MG63 (cell line): ENCODE data around the gene ARID1B. TPM values are rescaled to one million over a fixed set of nuclear protein-coding genes. Genes with fewer than 3 reads are reported as not detected.

ENCODE experiments used
- DNase-seq: peaks from one replicate; pipeline ENCODE4 v3.0.0-alpha.2; 2020
- H3K27me3 ChIP-seq: fragments of 250-450 bp; sonication (Bioruptor Pico); 2 replicates; pipeline ENCODE4 v1.5.1; 2020; ENCODE audit warnings: mild to moderate bottlenecking, moderate library complexity
- H3K36me3 ChIP-seq: fragments of 250-450 bp; sonication (Bioruptor Pico); 2 replicates; pipeline ENCODE4 v1.5.1; 2020; ENCODE audit warnings: mild to moderate bottlenecking, moderate library complexity
- H3K4me3 ChIP-seq: fragments of 250-450 bp; sonication (Bioruptor Pico); 2 replicates; pipeline ENCODE4 v1.5.1; 2020; ENCODE audit warnings: mild to moderate bottlenecking, moderate library complexity
- H3K9me3 ChIP-seq: fragments of 250-450 bp; sonication (Bioruptor Pico); 2 replicates; pipeline ENCODE4 v1.5.1; 2020; ENCODE audit warnings: mild to moderate bottlenecking, moderate library complexity
- total RNA-seq: library from RNA; depleted of rRNA; stranded (reverse); fragments of >200 nt; shearing (Covaris generic); gene quantifications from 2 replicates; pipeline ENCODE4 v1.2.3, GENCODE V29; 2014; ENCODE audit warnings: low replicate concordance

Gene ARID1B
- total RNA-seq, 1 experiment from 2014 or later: 9.9 TPM

GRCh38 chr6:156828280-156828703 lies 51.1 kb downstream of the ARID1B start:
- peak; percentile 74 for DNase-seq
- Histone ChIP-seq H3K36me3 (peaks cover 7% of the 10 kb centered on the region), H3K9me3 (no peaks in the 10 kb centered on the region), H3K27me3 (no peaks in the 10 kb centered on the region), H3K4me3 (no peak overlapping the region)

- DNase-seq: no peak
Observed at GRCh38 chr6:156830126-156830525, 52.9 kb downstream of the ARID1B start.

DNA sequence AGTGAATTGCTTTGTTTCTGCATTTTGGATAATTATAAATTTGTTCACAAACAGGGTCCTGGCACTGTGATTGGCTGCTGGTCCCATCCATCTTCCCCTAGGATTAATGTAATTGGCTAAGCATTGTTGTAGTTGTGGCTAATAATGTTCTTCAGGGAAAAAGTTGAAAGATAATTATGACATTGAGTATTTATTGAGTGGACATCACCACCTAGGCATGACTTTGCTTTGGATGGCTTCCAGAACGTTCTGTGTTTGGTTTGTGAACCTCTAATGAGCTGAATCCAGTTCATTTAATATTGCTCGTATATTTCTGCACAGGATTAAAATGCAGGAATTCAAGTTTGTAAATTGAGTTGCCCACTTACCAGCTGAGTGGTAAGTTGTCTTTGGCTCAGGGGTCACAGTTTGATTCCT lies 55.1 kb downstream of the ARID1B start:
- H3K27me3 ChIP-seq: no peaks in the 10 kb centered on the region
- DNase-seq: peak; percentile 49
- H3K4me3 ChIP-seq: no peak overlapping the region
- no peaks in the 10 kb centered on the region for H3K9me3 ChIP-seq
- peaks cover 7% of the 10 kb centered on the region for H3K36me3 ChIP-seq

More at GRCh38 chr6:156830126-156830525, 52.9 kb downstream of the ARID1B start:
- Histone ChIP-seq H3K36me3 (peaks cover 7% of the 10 kb centered on the region), H3K4me3 (no peak overlapping the region), H3K9me3 (no peaks in the 10 kb centered on the region), H3K27me3 (no peaks in the 10 kb centered on the region)

GRCh38 chr6:156832669-156833068 lies 55.5 kb downstream of the ARID1B start:
- DNase-seq: no peak
- H3K36me3 ChIP-seq: peaks cover 7% of the 10 kb centered on the region
- H3K4me3 ChIP-seq: no peak overlapping the region
- H3K27me3 ChIP-seq: no peaks in the 10 kb centered on the region
- no peaks in the 10 kb centered on the region for H3K9me3 ChIP-seq

DNA sequence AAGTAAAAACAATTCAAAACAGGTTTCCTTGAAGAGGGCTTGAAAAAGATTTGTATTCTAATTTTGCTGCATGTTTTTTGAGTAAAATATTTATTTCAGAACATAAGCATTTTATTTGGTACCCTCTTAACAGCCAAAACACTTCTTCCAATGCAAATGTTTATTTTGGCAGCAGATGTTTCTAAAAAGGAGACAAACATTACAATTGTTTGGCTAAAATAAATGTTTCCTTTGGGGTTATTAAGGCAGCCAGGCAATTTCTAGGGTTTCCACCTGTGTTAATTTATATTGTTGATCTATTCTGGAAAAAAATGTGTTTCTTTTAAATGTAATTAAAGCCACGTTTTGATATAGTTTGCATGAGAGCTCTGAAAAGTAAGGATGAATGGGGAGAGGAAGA lies 56.6 kb downstream of the ARID1B start:
- Histone ChIP-seq H3K4me3 (no peak overlapping the region), H3K9me3 (no peaks in the 10 kb centered on the region), H3K36me3 (peaks cover 7% of the 10 kb centered on the region), H3K27me3 (no peaks in the 10 kb centered on the region)
- no peak for DNase-seq

DNA sequence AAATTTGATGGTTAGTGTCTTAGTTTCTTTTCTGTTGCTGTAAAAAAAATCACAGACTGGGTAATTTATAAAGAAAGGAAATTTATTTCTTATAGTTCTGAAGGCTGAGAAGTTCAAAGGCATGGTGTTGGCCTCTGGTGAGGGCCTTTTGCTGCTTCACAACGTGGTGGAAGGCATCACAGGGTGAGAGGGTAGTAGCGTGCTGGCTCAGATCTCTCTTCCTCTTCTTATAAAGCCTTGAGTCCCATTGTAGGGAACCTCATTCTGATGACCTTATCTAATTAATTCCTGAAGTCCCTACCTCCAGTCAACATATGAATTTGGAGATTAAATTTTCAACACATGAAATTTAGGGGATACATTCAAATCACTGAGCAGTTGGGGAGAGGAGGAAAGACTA lies 62.0 kb downstream of the ARID1B start:
- H3K9me3 ChIP-seq: no peaks in the 10 kb centered on the region
- no peak for DNase-seq
- H3K27me3 ChIP-seq: no peaks in the 10 kb centered on the region
- no peak overlapping the region for H3K4me3 ChIP-seq
- no peaks in the 10 kb centered on the region; the same call in 1 of the 2 replicates for H3K36me3 ChIP-seq

GRCh38 chr6:156839591-156840001 lies 62.4 kb downstream of the ARID1B start:
- Histone ChIP-seq H3K4me3 (no peak overlapping the region), H3K36me3 (no peaks in the 10 kb centered on the region; the same call in 1 of the 2 replicates), H3K27me3 (no peaks in the 10 kb centered on the region), H3K9me3 (no peaks in the 10 kb centered on the region)
- DNase-seq: no peak

GRCh38 chr6:156840136-156840535 lies 63.0 kb downstream of the ARID1B start:
- H3K27me3 ChIP-seq: no peaks in the 10 kb centered on the region
- H3K9me3 ChIP-seq: no peaks in the 10 kb centered on the region
- H3K4me3 ChIP-seq: no peak overlapping the region
- no peaks in the 10 kb centered on the region; the same call in 1 of the 2 replicates for H3K36me3 ChIP-seq
- DNase-seq: no peak

DNA sequence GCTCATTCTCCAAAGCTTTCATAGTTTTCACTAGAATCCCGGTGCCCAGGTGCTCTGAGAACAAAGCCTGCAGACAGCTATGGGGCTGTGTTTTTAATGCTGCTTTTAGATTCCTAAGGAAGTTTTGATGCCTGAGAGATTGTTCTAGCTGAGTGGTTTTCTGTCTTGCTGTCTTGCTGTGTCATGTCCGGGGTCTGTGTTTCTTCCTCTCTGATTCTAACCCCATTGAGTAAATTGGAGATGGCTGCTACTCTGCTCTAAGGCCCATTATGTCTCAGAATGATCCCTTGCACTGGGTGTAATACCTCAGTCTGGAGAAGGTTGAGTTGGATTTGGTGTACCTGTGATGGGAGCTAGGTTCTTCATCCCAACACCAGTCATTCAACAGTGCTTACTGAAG lies 63.4 kb downstream of the ARID1B start:
- Histone ChIP-seq H3K27me3 (no peaks in the 10 kb centered on the region), H3K4me3 (no peak overlapping the region), H3K36me3 (no peaks in the 10 kb centered on the region; the same call in 1 of the 2 replicates), H3K9me3 (no peaks in the 10 kb centered on the region)
- no peak for DNase-seq

GRCh38 chr6:156841508-156841907 lies 64.3 kb downstream of the ARID1B start:
- Histone ChIP-seq H3K27me3 (no peaks in the 10 kb centered on the region), H3K36me3 (no peaks in the 10 kb centered on the region), H3K4me3 (no peak overlapping the region), H3K9me3 (no peaks in the 10 kb centered on the region)
- DNase-seq: no peak

- H3K27me3 ChIP-seq: no peaks in the 10 kb centered on the region
- no peaks in the 10 kb centered on the region for H3K9me3 ChIP-seq
- no peak for DNase-seq
- H3K36me3 ChIP-seq: no peaks in the 10 kb centered on the region
- no peak overlapping the region for H3K4me3 ChIP-seq
Observed at GRCh38 chr6:156842598-156843250, 65.5 kb downstream of the ARID1B start.

DNA sequence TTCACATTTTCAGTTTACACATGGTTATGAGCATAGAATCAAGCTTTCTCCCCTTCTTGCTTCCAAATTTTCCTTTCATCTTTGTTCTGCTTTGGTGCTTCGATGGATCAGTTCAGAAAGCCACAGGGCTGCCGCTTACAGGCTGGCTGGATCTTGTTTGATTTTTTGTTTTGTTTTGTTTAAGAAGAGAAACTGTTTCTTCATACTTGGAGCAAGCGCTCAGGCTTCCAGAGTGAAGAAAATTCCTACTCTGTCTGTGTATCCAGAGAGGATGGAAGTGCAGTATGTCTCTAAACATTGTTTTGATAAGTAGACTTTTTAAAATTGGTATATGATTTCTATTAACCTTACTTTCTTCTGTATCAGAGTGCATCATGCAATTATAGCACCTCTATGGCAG lies 66.9 kb downstream of the ARID1B start:
- H3K36me3 ChIP-seq: no peaks in the 10 kb centered on the region
- DNase-seq: no peak
- no peaks in the 10 kb centered on the region for H3K9me3 ChIP-seq
- H3K27me3 ChIP-seq: no peaks in the 10 kb centered on the region
- no peak overlapping the region for H3K4me3 ChIP-seq

DNA sequence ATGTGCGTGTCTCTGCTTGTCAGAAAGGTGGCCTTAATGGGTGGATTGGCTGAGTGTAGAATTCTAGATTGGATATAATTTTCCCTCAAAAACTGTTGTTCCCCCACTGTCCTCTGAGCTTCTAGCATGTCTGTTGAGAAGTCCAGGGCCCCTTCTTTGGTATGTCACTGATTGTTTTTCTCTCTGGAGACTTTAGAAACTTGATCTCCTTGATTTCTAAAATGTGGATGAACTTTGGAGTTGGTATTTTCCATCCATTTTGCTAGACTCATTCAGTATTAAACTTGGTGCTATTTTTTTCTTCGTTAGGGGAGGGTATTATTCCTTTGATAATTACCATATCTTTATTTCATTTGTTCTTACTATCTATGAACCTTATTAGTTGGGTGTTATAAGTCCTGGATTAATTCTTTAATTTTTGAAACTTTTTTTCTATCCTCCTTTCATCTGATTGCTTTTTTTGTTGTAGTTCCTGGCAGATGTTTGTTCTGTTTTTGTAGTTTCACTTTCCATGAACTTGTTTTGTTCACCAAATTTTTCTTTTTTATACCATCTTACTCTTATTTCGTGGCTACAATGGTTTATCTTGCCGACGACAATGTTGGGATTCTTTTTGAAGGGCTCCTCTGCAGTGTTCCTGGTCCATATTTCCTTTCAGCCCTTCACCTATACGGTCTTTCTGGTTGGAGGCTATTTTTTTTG lies 68.4 kb downstream of the ARID1B start:
- DNase-seq: no peak
- H3K27me3 ChIP-seq: no peaks in the 10 kb centered on the region
- H3K36me3 ChIP-seq: no peaks in the 10 kb centered on the region
- no peaks in the 10 kb centered on the region for H3K9me3 ChIP-seq
- H3K4me3 ChIP-seq: no peak overlapping the region

- H3K9me3 ChIP-seq: no peaks in the 10 kb centered on the region
- DNase-seq: no peak
- H3K36me3 ChIP-seq: no peaks in the 10 kb centered on the region
- H3K27me3 ChIP-seq: no peaks in the 10 kb centered on the region
- no peak overlapping the region for H3K4me3 ChIP-seq
Observed at GRCh38 chr6:156846845-156847599, 69.8 kb downstream of the ARID1B start.

GRCh38 chr6:156848123-156848522 lies 70.9 kb downstream of the ARID1B start:
- Histone ChIP-seq H3K27me3 (no peaks in the 10 kb centered on the region), H3K36me3 (no peaks in the 10 kb centered on the region), H3K4me3 (no peak overlapping the region), H3K9me3 (no peaks in the 10 kb centered on the region)
- DNase-seq: no peak

DNA sequence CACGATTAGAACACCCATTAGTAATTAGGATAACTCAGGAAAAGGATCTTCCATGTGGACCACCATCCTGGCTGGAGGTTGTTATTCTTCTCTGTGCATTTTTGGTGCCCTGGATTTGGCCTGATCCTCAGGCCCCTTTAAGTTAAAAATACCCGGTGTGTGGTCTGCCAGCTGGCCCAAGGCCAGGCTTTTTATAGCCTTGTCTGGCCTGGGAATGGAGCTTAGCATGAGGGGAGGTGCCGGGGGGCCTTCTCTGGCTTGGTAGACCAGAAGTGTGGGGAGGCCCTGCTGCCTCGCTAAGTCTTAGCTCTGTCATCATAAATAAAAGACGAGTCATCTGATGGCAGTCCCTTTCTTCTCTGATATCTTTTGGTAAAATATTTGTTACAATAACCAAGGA lies 71.4 kb downstream of the ARID1B start:
- no peaks in the 10 kb centered on the region for H3K9me3 ChIP-seq
- H3K4me3 ChIP-seq: no peak overlapping the region
- peak; percentile 21 for DNase-seq
- H3K27me3 ChIP-seq: no peaks in the 10 kb centered on the region
- H3K36me3 ChIP-seq: no peaks in the 10 kb centered on the region

DNA sequence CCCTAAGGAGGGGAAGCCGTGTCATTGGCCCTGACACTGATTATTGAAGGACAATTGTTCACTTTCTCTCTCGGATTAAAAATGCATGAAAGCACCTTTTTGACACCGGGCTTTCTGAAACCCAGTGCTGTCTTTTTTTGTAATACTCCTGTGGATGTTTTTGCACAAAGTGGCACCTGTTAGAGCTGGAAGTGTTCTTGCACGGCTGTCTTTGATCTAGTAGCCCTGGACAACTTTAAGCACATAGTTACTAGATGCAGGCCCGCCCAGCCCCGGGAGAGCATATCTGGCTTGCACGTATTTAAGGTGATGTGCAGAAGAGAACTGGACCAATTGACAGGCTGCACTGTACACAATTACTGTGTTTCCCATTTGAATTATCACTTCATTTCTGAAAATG lies 72.6 kb downstream of the ARID1B start:
- Histone ChIP-seq H3K9me3 (no peaks in the 10 kb centered on the region), H3K27me3 (no peaks in the 10 kb centered on the region)
- DNase-seq: no peak

More for the DNA sequence above, 72.6 kb downstream of the ARID1B start:
- Histone ChIP-seq H3K36me3 (no peaks in the 10 kb centered on the region), H3K4me3 (no peak overlapping the region)
